Neural crest cell (in vitro differentiated cells): Measurements from ENCODE around the gene HSPB7. TPM values are rescaled to one million over a fixed set of nuclear protein-coding genes. Genes with fewer than 3 reads are reported as not detected.

ENCODE experiments used
- DNase-seq: peaks from one replicate; pipeline ENCODE4 v3.0.0; 2021; ENCODE audit warnings: low read depth, mixed read lengths, low spot score
- H3K27ac Mint-ChIP-seq: one replicate; pipeline ENCODE4 v1.8.0; 2021; ENCODE audit warnings: mild to moderate bottlenecking, mixed read lengths; ENCODE audit not compliant: unreplicated experiment
- H3K27me3 Mint-ChIP-seq: 2 replicates; pipeline ENCODE4 v1.8.0; 2021; ENCODE audit warnings: low read depth, mild to moderate bottlenecking, mixed read lengths
- H3K36me3 Mint-ChIP-seq: 2 replicates; pipeline ENCODE4 v1.8.0; 2021; ENCODE audit warnings: low read depth, mild to moderate bottlenecking, mixed read lengths
- H3K4me1 Mint-ChIP-seq: 2 replicates; pipeline ENCODE4 v1.8.0; 2021; ENCODE audit warnings: mixed read lengths
- H3K4me3 Mint-ChIP-seq: one replicate; pipeline ENCODE4 v1.8.0; 2021; ENCODE audit warnings: mild to moderate bottlenecking, mixed read lengths
- H3K9me3 Mint-ChIP-seq: 2 replicates; pipeline ENCODE4 v1.8.0; 2021; ENCODE audit warnings: mixed read lengths
- CTCF ChIP-seq: fragments of 200-600 bp; sonication (generic); conservative IDR thresholded peaks from 2 replicates; pipeline ENCODE4 v1.5.0; 2021; ENCODE audit warnings: antibody characterized with exemption, mild to moderate bottlenecking
- total RNA-seq: library from RNA; stranded (reverse); gene quantifications from 2 replicates; pipeline ENCODE4 v1.2.1, GENCODE V29; 2021

HSPB7 gene
- total RNA-seq, 1 donor from 2014 or later = not detected

GRCh38 chr1:16015960-16016901 lies 1.6 kb downstream of the HSPB7 start:
- H3K4me1 Mint-ChIP-seq = peaks cover 29% of the 10 kb centered on the region
- peaks cover 9% of the 10 kb centered on the region for H3K27me3 Mint-ChIP-seq

GRCh38 chr1:16015491-16015890 lies 2.4 kb downstream of the HSPB7 start:
- Mint-ChIP-seq H3K9me3 (no peaks in the 10 kb centered on the region), H3K4me1 (peaks cover 29% of the 10 kb centered on the region), H3K36me3 (no peaks in the 10 kb centered on the region), H3K4me3 (no peak overlapping the region), H3K27me3 (peaks cover 9% of the 10 kb centered on the region), H3K27ac (no peak overlapping the region)
- DNase-seq = no peak
- no peak for TF ChIP-seq CTCF

More at GRCh38 chr1:16015960-16016901, 1.6 kb downstream of the HSPB7 start:
- Mint-ChIP-seq H3K27ac (no peak overlapping the region), H3K36me3 (no peaks in the 10 kb centered on the region), H3K9me3 (no peaks in the 10 kb centered on the region), H3K4me3 (no peak overlapping the region)
- no peak for DNase-seq
- TF ChIP-seq CTCF = no peak

GRCh38 chr1:16014509-16015482 lies 3.0 kb downstream of the HSPB7 start:
- H3K4me3 Mint-ChIP-seq = peak overlapping the region; percentile 75
- TF ChIP-seq CTCF = no peak
- H3K9me3 Mint-ChIP-seq = no peaks in the 10 kb centered on the region
- peaks cover 27% of the 10 kb centered on the region for H3K4me1 Mint-ChIP-seq
- no peak overlapping the region for H3K27ac Mint-ChIP-seq
- H3K36me3 Mint-ChIP-seq = no peaks in the 10 kb centered on the region
- no peak for DNase-seq
- peaks cover 9% of the 10 kb centered on the region for H3K27me3 Mint-ChIP-seq

GRCh38 chr1:16013908-16014258 lies 4.0 kb downstream of the HSPB7 start:
- peak overlapping the region; percentile 15 for H3K4me3 Mint-ChIP-seq
- no peak for TF ChIP-seq CTCF
- no peaks in the 10 kb centered on the region for H3K36me3 Mint-ChIP-seq
- no peak for DNase-seq
- no peak overlapping the region for H3K27ac Mint-ChIP-seq
- peaks cover 9% of the 10 kb centered on the region for H3K27me3 Mint-ChIP-seq
- peaks cover 20% of the 10 kb centered on the region for H3K4me1 Mint-ChIP-seq
- no peaks in the 10 kb centered on the region for H3K9me3 Mint-ChIP-seq

GRCh38 chr1:16013220-16013907 lies 4.5 kb downstream of the HSPB7 start:
- DNase-seq = no peak
- H3K9me3 Mint-ChIP-seq = no peaks in the 10 kb centered on the region
- H3K27me3 Mint-ChIP-seq = peaks cover 9% of the 10 kb centered on the region
- H3K27ac Mint-ChIP-seq = no peak overlapping the region
- no peak for TF ChIP-seq CTCF
- H3K4me3 Mint-ChIP-seq = peak overlapping the region; percentile 15
- peaks cover 19% of the 10 kb centered on the region for H3K4me1 Mint-ChIP-seq
- H3K36me3 Mint-ChIP-seq = no peaks in the 10 kb centered on the region
